Fibroblast of skin of back (primary cell): Measurements from ENCODE around the gene TMEM86B.
"Not testable (repeated sequence)": the region's sequence is repeated elsewhere in the genome, so short reads cannot be mapped to it uniquely, and the experiment has no call there.

Source experiments
- DNase-seq: peaks from one replicate; pipeline ENCODE4 v3.0.0-alpha.2; 2013

The TMEM86B gene

DNA sequence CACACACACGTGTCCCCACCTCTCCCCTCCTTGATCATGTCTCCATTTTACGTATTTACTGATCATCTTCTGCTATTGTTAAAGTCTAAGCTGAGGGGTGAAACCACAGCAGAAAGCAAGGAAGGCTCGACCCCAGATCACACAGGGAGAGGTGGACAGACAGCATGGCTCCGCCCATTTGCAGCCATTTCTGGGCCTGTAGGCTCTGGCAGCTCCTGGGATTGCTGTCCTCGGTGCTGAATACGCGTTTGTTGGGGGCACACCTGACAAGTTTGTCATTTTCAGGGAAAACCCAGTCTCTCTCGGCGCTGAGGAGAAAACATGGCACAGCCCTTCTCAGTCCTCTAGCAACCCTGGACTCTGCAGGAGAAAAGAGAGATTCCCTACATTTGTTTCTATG is 8.0 kb downstream of the TMEM86B start:
- DNase-seq: no peak

DNA sequence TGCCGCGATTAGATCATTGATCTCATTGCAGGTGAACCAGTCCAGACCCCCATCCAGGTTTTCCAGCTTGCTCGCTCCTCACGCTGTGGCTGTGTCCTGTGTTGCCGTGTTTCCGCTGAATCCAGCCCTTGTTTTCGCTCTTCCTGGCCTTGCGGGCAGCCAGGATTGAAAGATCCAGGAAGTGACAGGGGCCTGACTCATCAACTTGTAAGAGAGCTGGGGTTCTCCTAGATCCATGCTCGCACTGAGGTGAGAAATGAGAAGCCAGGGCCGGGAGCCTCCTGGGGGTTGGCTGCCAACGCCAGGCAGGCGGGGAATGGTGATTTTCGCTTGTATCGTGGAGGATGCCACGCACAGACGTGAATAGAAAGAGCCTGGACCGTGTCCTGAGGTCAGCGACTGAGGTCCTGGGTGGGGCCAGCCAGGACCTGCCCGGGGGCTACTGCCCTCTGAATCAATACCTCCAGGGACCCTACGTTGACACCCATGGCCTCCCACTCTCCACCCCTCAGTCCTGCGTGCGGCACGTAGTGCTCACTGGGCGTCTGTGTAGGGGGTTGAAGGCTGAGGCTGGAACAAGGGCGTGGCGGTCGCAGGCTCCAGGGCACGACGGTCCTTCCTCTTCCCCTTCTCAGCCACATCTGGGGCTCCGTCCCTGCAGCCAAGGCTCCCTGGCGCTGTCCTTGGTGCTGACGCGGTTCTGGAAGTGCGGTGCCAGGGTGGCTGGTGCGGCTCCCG is 11.9 kb downstream of the TMEM86B start:
- DNase-seq: peak; percentile 100

DNA sequence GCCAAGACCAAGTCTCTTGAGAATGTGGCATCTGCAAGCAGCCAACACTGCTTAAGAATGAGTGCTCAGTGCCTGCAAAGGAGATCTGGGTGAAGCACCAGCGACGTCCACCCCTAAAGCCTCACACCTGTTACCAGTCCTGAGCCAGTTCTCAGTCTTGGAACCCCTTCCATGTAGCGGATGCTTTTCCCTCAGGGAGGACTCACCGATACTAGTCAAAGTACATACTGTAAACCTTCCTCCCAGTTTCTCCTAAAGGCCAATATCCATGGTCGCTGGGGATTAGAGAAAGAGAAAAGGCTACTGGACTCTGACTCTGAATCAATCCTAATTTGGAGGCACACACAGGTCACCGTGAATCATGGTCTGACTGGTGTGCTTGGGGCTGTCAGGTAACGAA is 15.0 kb downstream of the TMEM86B start:
- no peak for DNase-seq

DNA sequence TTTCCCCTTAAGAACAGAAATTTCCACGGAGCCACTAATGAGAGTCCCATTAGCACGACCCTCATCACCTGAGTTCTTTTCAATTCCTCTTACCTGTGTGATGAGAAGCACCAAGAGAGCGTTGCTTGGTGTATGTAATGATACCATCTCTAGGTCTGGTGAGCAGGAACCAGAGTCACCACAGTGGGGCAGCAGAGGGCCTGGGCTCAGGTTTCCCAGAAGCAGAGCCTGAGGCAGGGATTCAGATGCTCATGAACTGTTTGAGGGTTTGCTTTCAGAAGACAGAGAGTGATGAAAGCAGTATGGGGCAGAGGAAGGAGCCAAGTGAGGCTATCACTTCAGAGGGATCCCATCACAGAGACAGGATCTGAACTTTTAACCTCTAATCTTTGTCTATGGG is 16.1 kb downstream of the TMEM86B start:
- DNase-seq: no peak

DNA sequence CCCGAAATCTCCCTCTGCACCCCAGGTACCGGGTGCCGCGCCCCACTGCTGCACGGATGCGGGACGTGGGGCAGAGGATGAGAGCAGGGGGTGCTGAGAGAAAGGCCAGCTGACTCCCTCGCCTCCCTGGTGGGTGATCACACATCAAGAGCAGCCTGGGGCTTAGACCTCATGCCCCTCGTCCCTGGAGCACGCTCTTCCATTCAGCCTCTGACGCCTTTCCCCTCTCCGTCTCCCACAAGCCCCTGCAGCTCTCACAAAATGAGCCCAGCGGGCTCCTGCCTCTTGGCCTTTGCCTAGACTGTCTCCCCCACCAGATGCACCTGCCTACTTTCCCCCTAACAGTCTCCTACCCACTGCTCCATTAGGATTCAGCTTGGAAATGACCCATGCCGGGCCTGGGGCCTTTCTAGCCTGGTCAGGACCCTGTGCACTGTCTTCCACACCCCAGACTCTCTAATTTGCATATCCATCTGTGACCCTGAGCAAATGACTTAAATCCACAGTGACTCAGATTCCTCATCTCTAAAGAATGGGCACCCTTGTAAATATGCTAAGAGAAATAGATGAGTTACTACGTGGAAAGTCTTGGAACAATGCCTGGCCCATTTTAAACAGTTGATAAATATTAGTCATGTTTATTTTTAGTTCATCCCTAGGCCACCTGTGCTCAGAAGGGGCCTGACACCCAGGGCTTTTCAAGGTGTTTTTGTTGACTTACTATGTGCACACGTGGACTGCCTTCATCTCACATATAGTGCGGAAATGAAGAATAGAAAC is 18.7 kb downstream of the TMEM86B start:
- peak; percentile 96 for DNase-seq

DNA sequence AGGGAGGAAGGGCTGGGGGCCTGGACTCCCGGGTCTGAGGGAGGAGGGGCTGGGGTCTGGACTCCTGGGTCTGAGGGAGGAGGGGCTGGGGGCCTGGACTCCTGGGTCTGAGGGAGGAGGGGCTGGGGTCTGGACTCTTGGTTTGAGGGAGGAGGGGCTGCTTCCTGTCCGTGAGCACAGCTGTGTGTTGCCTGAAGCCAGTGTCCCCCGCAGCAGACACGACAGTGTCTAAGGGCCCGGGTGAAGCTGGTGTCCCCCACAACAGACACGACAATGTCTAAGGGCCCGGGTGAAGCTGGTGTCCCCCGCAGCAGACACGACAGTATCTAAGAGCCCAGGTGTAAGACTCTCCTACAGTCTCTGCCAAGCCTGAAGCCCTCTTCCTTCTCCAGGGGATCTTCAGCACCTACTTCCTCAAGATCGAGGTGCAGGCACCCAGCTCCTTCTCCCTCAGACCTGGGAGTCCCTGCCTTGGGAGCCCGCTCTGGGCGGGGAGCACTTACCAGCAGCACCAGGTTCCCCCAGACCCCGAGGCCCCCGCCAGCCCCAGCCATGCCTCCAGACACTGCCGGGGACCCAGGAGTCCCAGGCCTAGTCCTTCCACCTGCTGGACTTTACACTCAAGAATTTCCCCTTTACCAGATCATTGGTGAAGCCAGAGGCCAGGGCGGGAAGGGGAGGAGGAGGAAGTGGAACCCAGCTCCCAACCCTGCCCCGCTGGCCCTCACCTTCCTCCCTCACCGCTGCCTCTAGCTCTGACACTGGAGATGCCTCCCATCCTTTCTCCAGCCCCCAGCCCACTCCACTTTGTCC is 19.5 kb downstream of the TMEM86B start, which contains the start of gene PTPRH:
PTPRH (minus strand) TSS at position 622 of the 813 bp plus-strand sequence; CDS start at position 554, 68 bp downstream.
- DNase-seq: no peak

DNA sequence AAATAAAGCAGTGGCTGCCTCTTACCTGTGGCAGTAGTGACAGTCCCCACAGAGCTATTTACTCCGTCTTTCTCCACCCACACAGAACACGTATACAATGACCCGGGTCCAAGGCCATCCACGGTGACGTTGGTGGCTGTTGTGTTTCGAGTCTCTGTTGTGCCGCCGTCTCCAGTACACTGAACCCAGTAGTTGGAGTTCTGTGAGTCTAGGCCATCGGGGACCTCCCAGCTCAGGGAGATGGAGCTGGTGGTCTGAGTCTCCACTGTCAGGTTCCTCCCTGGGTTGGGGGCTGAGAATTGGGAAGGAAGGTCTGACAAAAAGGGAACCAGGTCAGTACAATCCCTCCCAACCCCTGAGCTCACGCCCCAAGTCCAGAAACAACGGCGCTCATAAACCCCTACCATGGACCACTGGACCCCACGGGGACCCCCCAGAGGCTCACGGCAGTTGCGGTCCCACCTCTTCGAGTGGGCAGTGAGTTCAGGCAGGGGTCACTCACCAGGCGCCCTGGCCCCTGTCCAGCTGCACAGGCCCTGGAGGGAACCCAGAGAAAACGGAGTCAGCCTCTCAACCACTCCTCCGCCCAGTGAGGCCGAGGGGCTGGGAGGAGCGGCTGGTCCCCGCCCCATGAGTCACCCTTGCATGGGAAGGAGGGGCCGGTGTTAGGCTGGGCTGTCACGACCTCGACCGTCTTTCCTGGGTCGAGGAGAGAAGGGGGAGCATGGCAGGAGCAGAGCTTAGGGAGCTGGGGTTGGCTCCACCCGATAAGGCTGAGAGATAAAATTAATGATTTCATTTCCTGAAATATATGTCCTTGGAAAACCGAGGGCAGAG is 21.7 kb downstream of the TMEM86B start:
- DNase-seq: peak; percentile 93

DNA sequence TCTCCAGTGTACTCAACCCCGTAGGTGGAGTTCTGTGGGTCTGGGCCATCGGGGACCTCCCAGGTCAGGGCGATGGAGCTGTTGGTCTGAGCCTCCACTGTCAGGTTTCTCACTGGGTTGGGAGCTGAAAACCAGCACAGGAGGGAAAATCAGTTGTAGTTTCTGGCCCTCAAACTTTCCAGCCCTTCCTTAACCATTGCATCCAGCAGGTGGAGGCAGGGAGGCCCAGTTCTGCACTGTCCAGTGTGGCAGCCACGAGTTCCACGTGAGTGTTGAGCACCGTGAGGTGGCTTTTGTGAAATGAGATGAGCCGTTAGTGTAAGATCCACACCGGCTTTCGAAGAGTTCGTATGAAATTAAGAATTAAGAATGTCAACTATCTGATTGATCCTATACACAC is 26.4 kb downstream of the TMEM86B start:
- DNase-seq: not testable (repeated sequence)

DNA sequence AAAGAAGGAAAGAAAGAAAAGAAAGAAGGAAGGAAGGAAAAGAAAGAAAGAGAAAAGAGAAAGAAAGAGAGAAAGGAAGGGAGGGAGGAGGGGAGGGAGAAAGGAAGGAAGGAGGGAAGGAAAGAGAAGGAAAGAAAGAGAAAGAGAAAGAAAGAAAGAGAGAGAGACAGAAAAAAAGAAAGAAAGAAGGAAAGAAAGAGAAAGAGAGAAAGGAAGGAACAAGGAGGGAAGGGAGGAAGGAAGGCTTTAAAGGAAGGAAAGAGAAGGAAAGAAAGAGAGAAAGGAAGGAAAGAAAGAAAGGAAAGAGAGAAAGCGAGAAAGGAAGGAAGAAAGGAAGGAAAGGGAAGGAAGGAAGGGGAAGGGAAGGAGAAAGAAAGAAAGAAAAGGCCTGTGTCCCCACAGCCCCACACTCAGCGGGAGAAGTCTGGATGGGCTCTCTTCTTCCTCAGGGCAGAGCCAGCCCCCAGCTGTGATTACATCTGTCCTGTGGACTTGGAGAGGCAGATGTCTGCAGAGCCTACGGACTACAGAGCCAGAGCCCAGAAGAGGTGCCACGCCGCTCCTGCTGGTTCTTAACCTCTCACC is 28.9 kb downstream of the TMEM86B start:
- DNase-seq: no peak

DNA sequence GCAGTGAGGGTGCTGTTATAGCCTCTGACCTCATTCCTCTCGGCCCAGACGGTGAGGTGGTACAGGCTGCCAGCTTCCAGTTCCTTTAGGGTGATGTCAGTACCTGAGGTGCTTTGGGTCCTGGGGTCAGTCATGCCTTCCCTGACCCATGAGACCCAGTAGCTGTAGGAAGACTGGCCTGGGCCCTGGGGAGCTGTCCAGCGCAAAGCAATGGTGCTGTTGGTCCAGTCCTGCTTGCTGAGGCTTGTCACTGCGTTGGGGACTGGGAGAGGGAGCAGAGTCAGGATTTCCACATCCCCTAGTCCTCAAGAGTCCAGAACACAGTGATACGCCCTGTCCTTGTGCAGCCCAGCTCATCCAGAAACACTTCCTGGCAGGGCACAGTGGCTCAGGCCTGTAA is 29.9 kb downstream of the TMEM86B start:
- DNase-seq: no peak

DNA sequence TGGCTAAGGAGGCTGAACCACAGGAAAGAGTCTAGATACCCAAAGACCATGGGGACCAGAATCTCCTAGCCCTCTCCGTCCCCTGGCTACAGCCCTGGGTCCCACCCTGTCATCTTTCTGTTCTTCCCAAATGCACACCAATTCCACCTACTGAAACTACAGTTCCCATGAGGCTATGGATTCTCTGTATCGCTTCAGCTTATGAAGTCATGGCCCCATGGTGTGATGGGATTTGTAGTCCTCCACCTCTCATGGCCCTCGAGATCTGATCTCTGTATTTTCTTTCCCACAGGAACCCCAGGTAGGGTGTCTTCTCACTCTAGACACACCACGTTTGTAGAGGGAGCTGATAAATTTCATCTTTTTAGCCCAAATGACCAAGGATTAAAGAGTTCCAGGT is 31.0 kb downstream of the TMEM86B start:
- no peak for DNase-seq

DNA sequence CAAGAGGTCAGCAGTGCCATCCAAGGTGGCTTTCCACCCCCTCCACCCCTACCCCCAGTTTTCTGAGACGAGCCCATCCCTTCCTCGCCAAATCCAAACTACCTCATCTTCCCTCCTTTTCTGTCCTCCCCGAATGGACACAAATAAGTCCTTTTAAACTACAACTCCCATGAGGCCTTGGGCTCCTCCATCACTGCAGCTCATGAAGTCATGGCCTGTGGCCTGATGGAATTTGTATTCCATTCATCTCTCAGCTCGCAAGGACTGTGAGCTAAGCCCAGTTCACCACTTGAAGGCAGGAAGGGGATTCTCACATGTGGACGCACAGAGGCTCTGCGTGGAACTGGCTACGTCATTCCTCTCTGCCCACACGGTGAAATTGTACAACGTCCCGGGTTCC is 31.8 kb downstream of the TMEM86B start:
- no peak for DNase-seq

DNA sequence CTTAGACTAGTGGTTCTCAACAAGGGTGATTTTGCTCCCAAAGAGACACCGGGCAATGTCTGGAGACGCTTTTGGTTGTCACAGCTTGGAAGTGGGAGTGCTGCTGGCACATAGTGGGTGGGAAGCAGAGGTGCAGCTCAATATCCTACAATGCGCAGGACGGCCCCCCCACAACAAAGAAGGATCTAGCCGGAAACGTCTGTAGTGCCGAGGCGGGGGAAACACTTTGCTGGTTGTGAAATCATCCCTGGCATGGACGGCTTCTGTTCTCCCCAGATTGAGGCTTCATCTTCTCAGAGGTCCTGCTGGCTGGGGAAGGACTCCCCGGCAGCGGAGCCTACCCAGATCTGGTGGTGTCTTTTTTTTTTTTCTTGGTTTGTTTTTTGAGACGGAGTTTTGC is 35.1 kb downstream of the TMEM86B start:
- DNase-seq: no peak

DNA sequence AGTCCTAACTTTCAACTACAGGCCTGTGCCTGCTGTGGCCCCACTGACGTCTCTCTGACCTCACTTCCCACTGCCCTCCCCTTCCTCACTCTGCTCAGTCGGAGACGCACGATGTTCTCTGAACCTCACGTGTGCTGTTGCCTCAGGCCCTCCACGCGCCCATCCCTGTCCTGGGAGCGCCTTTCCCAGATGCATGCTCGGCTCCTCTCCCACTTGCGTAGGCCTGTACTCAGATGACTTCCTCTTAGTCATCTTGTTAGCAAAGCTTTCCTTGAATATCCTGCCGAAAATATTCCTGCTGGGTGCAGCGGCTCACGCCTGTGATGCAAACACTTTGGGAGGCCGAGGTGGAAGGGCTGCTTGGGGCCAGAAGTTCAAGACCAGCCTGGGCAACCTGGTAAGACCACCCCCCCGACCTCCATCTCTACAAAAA is 39.1 kb downstream of the TMEM86B start:
- peak; percentile 75 for DNase-seq

DNA sequence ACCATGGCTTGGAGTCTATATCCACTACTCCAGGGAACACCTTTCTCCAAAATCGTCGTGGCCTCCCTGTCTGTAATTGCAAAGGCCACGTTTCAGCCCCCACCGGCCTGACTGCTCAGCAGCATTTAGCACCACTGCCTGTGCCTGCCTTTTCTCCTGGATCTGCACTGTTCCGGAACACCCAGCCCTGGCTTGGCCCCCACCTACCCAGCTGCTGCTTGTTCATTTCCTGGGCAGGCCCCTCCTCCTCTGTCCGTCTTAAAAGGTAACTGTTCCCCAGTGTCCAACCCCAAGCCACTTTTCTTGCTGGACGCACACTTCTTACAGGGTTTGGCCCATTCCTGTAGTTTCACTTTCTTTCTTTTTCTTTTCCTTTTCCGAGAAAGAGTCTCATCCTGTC is 39.9 kb downstream of the TMEM86B start:
- DNase-seq: no peak

DNA sequence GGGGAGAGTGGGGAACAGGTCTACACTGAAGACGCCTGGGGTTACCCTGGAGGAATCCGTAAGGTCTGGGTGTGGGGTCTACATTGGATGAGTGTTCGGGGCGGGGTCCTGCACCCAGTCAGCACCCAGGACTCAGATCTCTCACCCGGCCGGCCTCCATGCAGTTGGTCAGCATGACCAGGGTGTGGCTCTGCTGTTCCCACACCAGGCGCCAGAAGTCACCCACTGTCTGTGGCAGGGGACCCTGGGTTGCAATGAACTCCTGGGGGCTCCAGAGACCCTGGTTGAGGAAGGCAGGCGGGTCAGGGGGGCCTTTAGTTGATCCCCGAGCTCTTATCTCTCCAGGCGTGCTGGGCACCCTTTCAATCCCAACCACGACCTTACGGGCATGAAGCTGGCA is 42.5 kb downstream of the TMEM86B start:
- DNase-seq: no peak

DNA sequence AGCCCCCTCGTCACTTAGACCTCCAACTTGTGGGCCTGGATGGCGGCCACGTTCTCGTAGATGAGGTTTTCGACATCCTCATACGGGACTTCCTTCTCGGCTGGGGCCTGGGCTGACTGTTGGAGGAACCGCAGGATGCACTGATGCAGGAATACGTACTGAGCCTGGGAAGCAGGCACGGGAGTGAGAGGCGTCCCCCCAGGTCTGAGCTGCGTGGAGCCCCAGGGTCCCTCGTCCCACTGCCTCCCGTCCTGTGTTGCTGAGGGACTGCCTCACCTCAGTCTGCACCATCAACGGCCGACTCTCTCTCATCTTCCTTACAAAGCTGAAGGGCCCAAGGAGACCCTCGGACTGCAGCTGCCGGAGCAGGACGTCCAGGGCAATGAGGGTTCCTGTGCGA is 46.8 kb downstream of the TMEM86B start:
- no peak for DNase-seq

DNA sequence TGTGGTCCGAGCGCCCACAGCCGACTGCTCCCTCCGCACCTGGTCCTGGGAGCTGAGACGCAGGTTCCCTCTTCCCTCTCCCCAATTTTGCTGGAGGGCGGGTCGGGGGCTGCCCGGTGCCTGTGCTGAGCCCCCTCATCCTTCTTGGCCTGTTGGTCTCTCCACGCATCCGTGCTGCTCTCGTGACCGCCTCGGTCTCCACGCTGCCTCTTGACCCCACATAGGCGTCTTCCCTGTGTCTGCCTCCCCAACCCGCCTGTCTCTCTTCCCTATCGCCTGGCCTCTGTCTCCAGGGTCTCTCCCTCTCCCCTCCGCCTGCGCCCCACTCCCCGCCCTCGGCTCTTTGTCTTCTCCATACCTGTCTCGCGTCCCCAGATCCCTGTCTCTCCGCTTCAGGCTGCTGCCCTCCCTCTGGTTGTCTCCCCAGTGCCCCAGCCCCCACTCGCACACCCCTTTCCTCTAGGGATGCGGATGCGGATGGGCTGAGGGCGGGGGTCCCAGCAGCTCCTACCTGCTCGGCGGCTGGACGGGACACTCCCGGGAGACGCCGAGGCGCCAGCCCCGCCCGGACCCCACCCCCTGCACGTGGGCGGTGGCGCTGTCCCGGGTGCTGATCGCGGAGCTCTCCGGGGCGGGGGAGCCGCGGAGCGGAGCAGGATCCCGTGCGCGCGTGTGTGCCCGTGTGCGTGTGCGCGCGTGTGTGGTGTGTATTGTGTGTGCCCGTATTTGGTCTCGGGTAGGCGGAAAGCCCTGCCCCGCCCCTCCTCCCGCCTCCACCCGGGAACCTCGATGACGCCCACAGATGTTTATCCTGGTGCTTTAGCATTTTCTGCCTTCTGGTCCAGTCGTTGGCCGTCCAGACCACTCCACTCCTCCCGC is 48.7 kb downstream of the TMEM86B start, which contains the start of gene SYT5:
SYT5 (minus strand) TSS at position 684 of the 879 bp plus-strand sequence. CDS start 1,248 bp downstream, outside the sequence.
- peak; percentile 32 for DNase-seq

DNA sequence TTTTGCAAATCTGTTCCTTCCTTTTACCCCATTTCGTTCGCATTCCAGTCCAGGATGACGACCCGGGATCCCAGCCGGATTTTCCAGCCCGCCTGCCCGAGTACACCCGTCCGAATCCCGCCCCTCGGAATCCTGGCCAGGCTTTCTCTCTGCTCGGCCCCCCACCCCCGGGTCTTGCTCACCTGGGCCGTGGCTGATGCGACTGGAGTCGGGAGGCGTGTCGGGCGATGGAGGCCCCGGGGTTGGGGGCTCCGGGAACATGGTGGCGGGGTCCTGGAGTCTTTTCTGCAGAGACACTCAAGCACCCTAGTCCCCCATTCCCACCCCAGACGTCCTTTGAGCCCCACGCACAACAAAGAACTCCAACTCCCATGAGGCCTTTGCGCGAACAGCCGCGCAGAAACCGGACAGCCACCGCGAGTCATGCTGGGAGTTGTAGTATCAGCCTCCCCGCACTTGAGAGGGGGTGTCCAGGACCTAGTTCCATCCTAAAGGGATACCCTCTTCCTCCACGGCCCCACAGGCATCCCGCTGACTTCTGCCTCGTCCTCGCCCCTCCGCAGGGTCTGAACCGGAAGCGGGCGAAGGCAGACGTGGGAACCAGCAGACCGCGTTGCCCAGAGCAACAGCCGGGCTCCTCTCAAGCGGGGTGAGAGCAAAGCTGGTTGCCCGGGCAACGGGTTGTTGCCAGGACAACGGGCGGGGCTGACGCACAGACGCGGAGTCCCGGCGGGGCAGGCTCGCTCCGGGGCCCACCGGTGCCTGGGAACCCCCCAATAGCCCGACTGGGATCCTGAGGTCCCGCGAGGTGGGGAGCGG is 49.6 kb downstream of the TMEM86B start:
- DNase-seq: peak; percentile 84
